OCI-LY7 (cell line): ENCODE measurements around the gene KIF17.

Experiments
- EZH2phosphoT487 ChIP-seq: fragments of 200-600 bp; sonication (generic); IDR thresholded peaks from 2 replicates; pipeline ENCODE4 v1.6.1; 2018; ENCODE audit warnings: low read depth, borderline replicate concordance, mild to moderate bottlenecking, mixed run types, antibody characterized with exemption, low read length, moderate library complexity, mixed read lengths
- TF ChIP-seq, protein P1 (sequence below): fragments of 200-600 bp; sonication (generic); conservative IDR thresholded peaks from 2 replicates; pipeline ENCODE4 v1.5.1; 2014; ENCODE audit warnings: mild to moderate bottlenecking, antibody characterized with exemption, low read length, moderate library complexity, mixed read lengths

DNA sequence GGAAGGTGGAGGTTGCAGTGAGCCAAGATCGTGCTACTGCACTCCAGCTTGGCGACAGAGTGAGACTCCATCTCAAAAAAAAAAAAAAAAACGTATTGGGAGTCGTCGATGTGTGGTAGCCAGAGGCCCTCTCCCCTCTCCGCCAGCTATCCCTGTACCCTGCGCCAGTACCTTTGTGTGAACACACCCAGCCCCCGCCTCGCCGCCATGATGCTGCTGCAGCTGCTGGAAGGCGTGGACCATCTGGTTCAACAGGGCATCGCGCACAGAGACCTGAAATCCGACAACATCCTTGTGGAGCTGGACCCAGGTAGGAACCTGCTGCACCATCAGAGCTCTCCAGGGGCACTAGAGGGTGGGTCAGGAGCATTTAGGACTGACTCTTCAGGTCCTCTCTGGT, 72.4 kb downstream of the KIF17 start:
- TF ChIP-seq, protein P1, sequence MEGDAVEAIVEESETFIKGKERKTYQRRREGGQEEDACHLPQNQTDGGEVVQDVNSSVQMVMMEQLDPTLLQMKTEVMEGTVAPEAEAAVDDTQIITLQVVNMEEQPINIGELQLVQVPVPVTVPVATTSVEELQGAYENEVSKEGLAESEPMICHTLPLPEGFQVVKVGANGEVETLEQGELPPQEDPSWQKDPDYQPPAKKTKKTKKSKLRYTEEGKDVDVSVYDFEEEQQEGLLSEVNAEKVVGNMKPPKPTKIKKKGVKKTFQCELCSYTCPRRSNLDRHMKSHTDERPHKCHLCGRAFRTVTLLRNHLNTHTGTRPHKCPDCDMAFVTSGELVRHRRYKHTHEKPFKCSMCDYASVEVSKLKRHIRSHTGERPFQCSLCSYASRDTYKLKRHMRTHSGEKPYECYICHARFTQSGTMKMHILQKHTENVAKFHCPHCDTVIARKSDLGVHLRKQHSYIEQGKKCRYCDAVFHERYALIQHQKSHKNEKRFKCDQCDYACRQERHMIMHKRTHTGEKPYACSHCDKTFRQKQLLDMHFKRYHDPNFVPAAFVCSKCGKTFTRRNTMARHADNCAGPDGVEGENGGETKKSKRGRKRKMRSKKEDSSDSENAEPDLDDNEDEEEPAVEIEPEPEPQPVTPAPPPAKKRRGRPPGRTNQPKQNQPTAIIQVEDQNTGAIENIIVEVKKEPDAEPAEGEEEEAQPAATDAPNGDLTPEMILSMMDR, result no peak
- TF ChIP-seq EZH2phosphoT487, result no peak
